HepG2 (cell line): ENCODE measurements around the gene MBLAC1. TPM values are rescaled to one million over a fixed set of nuclear protein-coding genes. Genes with fewer than 3 reads are reported as not detected.

ENCODE experiments used
- ESRRA ChIP-seq: sonication (generic); formaldehyde crosslinking; IDR thresholded peaks from 2 replicates; pipeline ENCODE4 v1.5.1; 2020; ENCODE audit warnings: mild to moderate bottlenecking, low read depth, missing genetic modification reagents
- GZF1 ChIP-seq: sonication (generic); formaldehyde crosslinking; IDR thresholded peaks from 2 replicates; pipeline ENCODE4 v1.5.1; 2020; ENCODE audit warnings: mild to moderate bottlenecking, missing genetic modification reagents
- ISX ChIP-seq: sonication (generic); formaldehyde crosslinking; conservative IDR thresholded peaks from 2 replicates; pipeline ENCODE4 v1.5.0; 2020; ENCODE audit warnings: missing genetic modification reagents
- JARID2 ChIP-seq: sonication (generic); formaldehyde crosslinking; IDR thresholded peaks from 2 replicates; pipeline ENCODE4 v1.8.1; 2023; ENCODE audit warnings: missing genetic modification reagents, inconsistent platforms; ENCODE audit not compliant: insufficient replicate concordance
- MXD4 ChIP-seq: IDR thresholded peaks from 2 replicates; pipeline ENCODE4 v1.6.1; 2016; ENCODE audit warnings: mild to moderate bottlenecking, missing biosample characterization, missing genetic modification reagents
- NBN ChIP-seq: fragments of 450-650 bp; conservative IDR thresholded peaks from 2 replicates; pipeline ENCODE4 v1.6.1; 2017
- NR2C2 ChIP-seq: sonication (generic); formaldehyde crosslinking; IDR thresholded peaks from 2 replicates; pipeline ENCODE4 v1.4.0; 2020; ENCODE audit warnings: missing genetic modification reagents, mild to moderate bottlenecking, moderate library complexity, borderline replicate concordance
- REST ChIP-seq, 2 experiments: IDR thresholded peaks; 2 replicates each; pipeline ENCODE4 v1.6.1; 2011 to 2012; ENCODE audit warnings: low read length in 2 of 2, borderline replicate concordance in 1 of 2, low read depth in 1 of 2, mild to moderate bottlenecking in 1 of 2, moderate library complexity in 1 of 2
- SMC3 ChIP-seq: IDR thresholded peaks from 2 replicates; pipeline ENCODE4 v1.6.1; 2011; ENCODE audit warnings: low read length, improper control_type of control experiment
- SNAI1 ChIP-seq: sonication (generic); formaldehyde crosslinking; IDR thresholded peaks from 2 replicates; pipeline ENCODE4 v1.5.0; 2020; ENCODE audit warnings: mild to moderate bottlenecking, missing genetic modification reagents, borderline replicate concordance
- SUZ12 ChIP-seq: fragments of 150-350 bp; IDR thresholded peaks from 2 replicates; pipeline ENCODE4 v1.6.1; 2014; ENCODE audit warnings: low read depth, low read length
- TFE3 ChIP-seq: IDR thresholded peaks from 2 replicates; pipeline ENCODE4 v1.6.1; 2016
- THRA ChIP-seq: sonication (generic); formaldehyde crosslinking; IDR thresholded peaks from 2 replicates; pipeline ENCODE4 v1.4.0; 2020; ENCODE audit warnings: missing genetic modification reagents, borderline replicate concordance
- ZBTB21 ChIP-seq: sonication (generic); formaldehyde crosslinking; IDR thresholded peaks from 2 replicates; pipeline ENCODE4 v1.4.0; 2020; ENCODE audit warnings: missing genetic modification reagents
- ZFYVE20 ChIP-seq: sonication (generic); formaldehyde crosslinking; IDR thresholded peaks from 2 replicates; pipeline ENCODE4 v1.8.0; 2023; ENCODE audit warnings: low read depth, mild to moderate bottlenecking, moderate library complexity, missing genetic modification reagents, borderline replicate concordance
- ZNF121 ChIP-seq: sonication (generic); formaldehyde crosslinking; IDR thresholded peaks from 2 replicates; pipeline ENCODE4 v1.5.0; 2020; ENCODE audit warnings: mild to moderate bottlenecking, missing genetic modification reagents
- ZNF234 ChIP-seq: sonication (generic); formaldehyde crosslinking; conservative IDR thresholded peaks from 2 replicates; pipeline ENCODE4 v1.5.1; 2020; ENCODE audit warnings: mild to moderate bottlenecking, missing genetic modification reagents
- ZNF30 ChIP-seq: sonication (generic); formaldehyde crosslinking; IDR thresholded peaks from 2 replicates; pipeline ENCODE4 v1.5.0; 2020; ENCODE audit warnings: mild to moderate bottlenecking, missing genetic modification reagents
- ZNF501 ChIP-seq: sonication (generic); formaldehyde crosslinking; IDR thresholded peaks from 2 replicates; pipeline ENCODE4 v1.5.1; 2020; ENCODE audit warnings: mild to moderate bottlenecking, moderate library complexity, missing genetic modification reagents
- ZNF776 ChIP-seq: sonication (generic); formaldehyde crosslinking; IDR thresholded peaks from 2 replicates; pipeline ENCODE4 v1.4.0; 2020; ENCODE audit warnings: mild to moderate bottlenecking, missing genetic modification reagents
- ZNF780A ChIP-seq: sonication (generic); formaldehyde crosslinking; IDR thresholded peaks from 2 replicates; pipeline ENCODE4 v1.8.0; 2022; ENCODE audit warnings: mild to moderate bottlenecking, missing genetic modification reagents, moderate library complexity
- ZSCAN9 ChIP-seq: IDR thresholded peaks from 2 replicates; pipeline ENCODE4 v1.6.1; 2016; ENCODE audit warnings: borderline replicate concordance
- polyA plus RNA-seq, 8 experiments: library from polyadenylated mRNA; depleted of rRNA in 3 of 8; stranded (reverse) in 7 of 8; unstranded in 1 of 8; fragments of >200 nt; fragmentation: Illumina TruSeq in 4 of 8; extraction: Trizol in 4 of 8; gene quantifications; 2 replicates each; pipeline versions ENCODE4 v1.2.1 to v1.2.3, GENCODE V29; 2011 to 2016; ENCODE audit warnings: low read depth in 4 of 8, missing spikeins in 1 of 8, mixed read lengths in 1 of 8; ENCODE audit not compliant: insufficient read depth in 1 of 8
- total RNA-seq, 5 experiments: library from RNA; depleted of rRNA; stranded (reverse); fragments of >200 nt; fragmentation: Illumina TruSeq; extraction: Trizol; gene quantifications; 2 replicates each; pipeline ENCODE4 v1.2.3, GENCODE V29; 2016; ENCODE audit warnings: low read depth in 1 of 5
- TF ChIP-seq, protein P1 (sequence below): sonication (generic); formaldehyde crosslinking; IDR thresholded peaks from 2 replicates; pipeline ENCODE4 v1.8.0; 2022; ENCODE audit warnings: mild to moderate bottlenecking, missing genetic modification reagents, moderate library complexity

Gene MBLAC1
- total and polyA plus RNA-seq, 2 of the 13 experiments (the other 11 are each of a cell fraction or from before 2014, with no cell fraction given) = 0.79 to 2.1 TPM

- peak; percentile 44; the same call in 1 of the 2 replicates for TF ChIP-seq ZSCAN9 (CRISPR knock-in tag)
- TF ChIP-seq JARID2 (CRISPR knock-in tag) = no peak
- TF ChIP-seq ZNF121 (CRISPR knock-in tag) = no peak
- 0 out of 2 replicates have a peak, but pooled peaks have one; percentile 13 for TF ChIP-seq THRA (CRISPR knock-in tag)
- no peak for TF ChIP-seq ZNF234 (CRISPR knock-in tag)
- no peak for TF ChIP-seq ISX (CRISPR knock-in tag)
- TF ChIP-seq GZF1 (CRISPR knock-in tag) = no peak; the same call in 1 of the 2 replicates
- TF ChIP-seq ZNF780A (CRISPR knock-in tag) = 0 out of 2 replicates have a peak, but pooled peaks have one; percentile 52
- TF ChIP-seq SUZ12 = no peak
- no peak for TF ChIP-seq SMC3
- TF ChIP-seq ZFYVE20 (CRISPR knock-in tag) = no peak
- 0 out of 2 replicates have a peak, but pooled peaks have one; percentile 29 for TF ChIP-seq ZBTB21 (CRISPR knock-in tag)
- peak; percentile 23; the same call in 1 of the 2 replicates for TF ChIP-seq TFE3 (CRISPR knock-in tag)
- no peak for TF ChIP-seq ZNF776 (CRISPR knock-in tag)
- TF ChIP-seq, protein P1, sequence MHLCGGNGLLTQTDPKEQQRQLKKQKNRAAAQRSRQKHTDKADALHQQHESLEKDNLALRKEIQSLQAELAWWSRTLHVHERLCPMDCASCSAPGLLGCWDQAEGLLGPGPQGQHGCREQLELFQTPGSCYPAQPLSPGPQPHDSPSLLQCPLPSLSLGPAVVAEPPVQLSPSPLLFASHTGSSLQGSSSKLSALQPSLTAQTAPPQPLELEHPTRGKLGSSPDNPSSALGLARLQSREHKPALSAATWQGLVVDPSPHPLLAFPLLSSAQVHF (CRISPR knock-in tag) = no peak
- TF ChIP-seq NR2C2 (CRISPR knock-in tag) = no peak; the same call in 1 of the 2 replicates
- no peak; the same call in 1 of the 2 replicates for TF ChIP-seq SNAI1
- peak in 1 of 2 experiments; percentile 81; a peak in 2 of 4 replicates for TF ChIP-seq REST (IDR thresholded peaks at IDR 0.05; ENCODE audit: borderline replicate concordance in 1 of 2, low read depth in 1 of 2, low read length in 2 of 2)
- peak; percentile 84 for TF ChIP-seq ZNF501 (CRISPR knock-in tag)
- TF ChIP-seq MXD4 (CRISPR knock-in tag) = no peak; the same call in 1 of the 2 replicates
- TF ChIP-seq ESRRA (CRISPR knock-in tag) = no peak
- TF ChIP-seq NBN = no peak
- TF ChIP-seq ZNF30 (CRISPR knock-in tag) = no peak
These were observed 7.4 kb upstream of the MBLAC1 start, which contains the start of the genes CNPY4 and TAF6 (continued) for GRCh38 chr7:100119072-100119969.
